GM18505 (cell line): Measurements from ENCODE around the gene PRIM2.
"Not testable (repeated sequence)": the region's sequence is repeated elsewhere in the genome, so short reads cannot be mapped to it uniquely, and the experiment has no call there.

ENCODE experiments used
- ATAC-seq: cut with Tn5 transposase; IDR thresholded peaks from one replicate; pipeline ENCODE4 v1.9.1; 2021; ENCODE audit not compliant: unreplicated experiment
- POLR2A ChIP-seq: IDR thresholded peaks from 4 replicates; pipeline ENCODE4 v1.6.1; 2011; ENCODE audit warnings: borderline replicate concordance; ENCODE audit not compliant: insufficient read depth, insufficient read length; ENCODE audit errors: extremely low read depth

Gene PRIM2

DNA sequence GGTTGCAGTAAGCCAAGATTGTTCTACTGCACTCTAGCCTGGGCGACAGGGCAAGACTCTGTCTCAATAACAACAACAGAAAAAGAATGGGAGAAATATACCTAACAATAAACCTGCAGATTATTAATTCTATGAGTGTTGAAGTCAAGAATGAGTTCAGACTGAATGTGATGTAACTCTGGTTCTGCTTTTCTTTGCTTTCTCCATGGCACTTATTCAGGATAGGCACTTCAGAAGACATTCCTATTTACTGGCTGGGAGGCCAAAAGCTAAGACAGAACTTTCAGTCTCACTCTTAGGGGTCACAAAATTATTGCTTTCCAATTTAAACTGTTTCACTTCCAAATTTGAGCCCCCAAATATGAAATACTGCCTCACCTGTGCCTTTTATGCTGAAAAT, 15.7 kb upstream of the PRIM2 start:
- ATAC-seq: no peak
- TF ChIP-seq POLR2A: no peak

DNA sequence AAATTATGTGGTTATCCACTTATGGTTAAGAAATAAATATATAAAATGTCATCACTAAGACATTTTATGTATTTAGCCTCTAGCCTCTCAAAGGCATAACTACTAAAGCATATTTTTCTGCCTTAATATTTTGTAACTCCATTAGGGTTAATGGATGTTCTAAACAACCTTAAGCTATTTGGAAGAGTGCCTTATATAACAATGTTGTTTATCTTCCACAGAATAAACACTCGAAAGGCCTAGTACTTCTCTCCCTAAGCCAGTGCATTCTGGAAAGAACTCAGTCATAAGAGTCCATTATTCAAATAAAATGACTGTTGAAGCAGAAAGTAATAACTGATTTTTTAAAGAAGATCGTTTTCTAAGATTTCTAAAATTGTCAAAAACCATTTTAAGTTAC, 15.0 kb upstream of the PRIM2 start:
- TF ChIP-seq POLR2A: no peak
- ATAC-seq: no peak

DNA sequence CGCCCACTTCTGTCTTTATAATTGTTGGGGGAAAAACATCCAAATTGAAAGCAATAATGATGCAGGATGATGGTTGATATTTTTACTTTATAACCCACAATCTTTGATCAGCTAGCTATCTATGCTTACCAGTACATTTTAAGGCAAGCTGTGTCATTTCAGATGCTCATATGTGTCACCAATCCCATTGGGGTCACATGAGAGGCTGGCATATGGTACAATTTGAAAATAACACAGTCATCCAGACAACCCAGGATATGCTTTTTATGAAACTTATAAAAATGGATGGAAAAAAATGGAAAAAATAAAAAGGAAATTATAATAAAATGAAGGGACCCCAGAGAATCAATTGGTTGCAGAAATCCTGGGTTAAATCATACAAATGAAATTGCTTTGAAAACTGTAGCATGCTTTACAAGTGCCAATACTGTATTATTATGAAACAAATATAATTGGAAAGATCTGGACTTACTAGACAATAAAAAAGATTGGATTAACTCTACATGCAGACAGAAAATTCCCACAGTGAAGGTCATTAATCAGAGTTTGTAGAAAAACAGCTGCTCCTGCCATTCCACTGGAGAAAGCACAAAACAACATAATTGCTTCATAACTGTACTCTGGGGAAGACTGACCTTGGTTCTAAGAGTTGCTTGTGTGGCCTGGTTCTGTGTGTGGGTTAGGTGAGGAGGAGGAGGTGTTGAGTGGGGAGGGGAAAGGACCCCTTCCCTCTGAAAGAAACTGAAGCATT, 13.3 kb upstream of the PRIM2 start:
- ATAC-seq: no peak
- no peak for TF ChIP-seq POLR2A

DNA sequence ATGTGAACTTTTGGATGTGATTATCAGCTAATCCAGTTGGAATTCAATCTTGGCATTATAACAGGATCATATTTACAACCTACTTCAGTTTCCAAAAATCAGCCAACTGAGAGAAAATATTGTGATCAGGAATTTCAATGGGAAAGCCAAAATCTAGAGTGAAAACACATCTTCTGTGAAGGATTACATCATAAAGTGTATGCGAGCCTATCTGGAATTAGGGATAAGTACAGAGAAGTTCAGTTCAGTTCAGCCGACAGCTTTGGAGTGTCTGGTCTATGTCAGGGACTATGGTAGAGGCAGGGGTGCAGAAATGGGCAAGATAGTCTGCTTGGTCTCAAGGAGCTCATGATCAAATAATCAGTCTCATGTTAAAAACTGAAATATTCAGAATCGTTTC, 12.3 kb upstream of the PRIM2 start:
- no peak for TF ChIP-seq POLR2A
- no peak for ATAC-seq

DNA sequence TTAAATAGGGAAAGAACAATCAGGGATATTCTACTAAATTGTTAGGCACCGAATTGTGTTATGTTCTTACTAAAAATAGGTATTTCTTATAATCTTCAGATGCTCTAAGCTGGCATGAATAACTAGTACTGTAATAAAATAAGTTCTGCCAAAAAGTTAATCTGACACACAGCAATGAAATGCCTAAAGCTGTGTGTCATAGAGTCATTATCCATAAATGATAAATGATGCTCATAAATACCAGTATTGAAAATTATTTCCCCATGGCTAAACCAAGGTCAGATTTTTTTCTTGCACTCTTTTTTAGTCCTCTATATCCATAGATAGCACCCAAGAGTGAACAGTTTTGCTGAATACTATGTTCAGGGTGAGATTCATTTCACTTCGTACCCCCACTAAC, 11.7 kb upstream of the PRIM2 start:
- no peak for TF ChIP-seq POLR2A
- no peak for ATAC-seq

DNA sequence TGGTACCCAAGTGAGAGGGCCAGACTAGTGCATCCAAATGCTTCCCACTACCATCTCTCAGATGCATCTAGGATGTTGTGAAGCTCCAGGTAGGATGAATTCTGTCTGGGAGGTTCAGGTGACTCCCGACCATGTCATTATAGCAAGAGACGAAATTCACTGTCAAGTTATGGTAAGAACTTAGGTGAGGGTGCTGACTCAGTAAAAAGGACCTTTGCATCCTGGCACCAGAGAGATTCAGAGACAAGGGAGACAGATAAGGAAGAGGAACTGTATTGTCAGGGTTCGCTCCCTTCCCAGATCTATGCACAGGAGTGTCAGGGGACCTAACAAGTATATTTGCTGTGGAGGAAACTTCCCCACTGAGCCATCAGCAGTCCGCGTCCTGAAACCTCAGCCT, 11.2 kb upstream of the PRIM2 start:
- ATAC-seq: no peak
- no peak for TF ChIP-seq POLR2A

DNA sequence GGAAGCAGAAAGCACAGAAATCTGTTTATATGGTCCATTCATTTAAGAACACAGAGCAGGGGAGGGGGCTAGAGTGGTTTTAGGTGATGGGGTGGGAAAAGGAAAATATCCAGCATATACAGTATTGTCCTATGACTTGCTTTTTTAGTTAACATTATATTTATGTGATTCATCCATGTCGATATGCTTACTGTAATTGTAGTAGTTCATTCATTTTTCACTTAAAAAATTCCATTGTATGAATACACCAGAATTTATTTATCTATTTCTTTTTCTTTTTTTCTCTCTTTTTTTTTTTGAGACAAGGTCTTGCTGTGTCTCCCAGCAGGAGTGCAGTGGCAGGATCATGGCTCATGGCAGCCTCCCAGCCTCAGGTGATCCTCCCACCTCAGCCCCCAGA, 9.6 kb upstream of the PRIM2 start:
- TF ChIP-seq POLR2A: no peak
- no peak for ATAC-seq

DNA sequence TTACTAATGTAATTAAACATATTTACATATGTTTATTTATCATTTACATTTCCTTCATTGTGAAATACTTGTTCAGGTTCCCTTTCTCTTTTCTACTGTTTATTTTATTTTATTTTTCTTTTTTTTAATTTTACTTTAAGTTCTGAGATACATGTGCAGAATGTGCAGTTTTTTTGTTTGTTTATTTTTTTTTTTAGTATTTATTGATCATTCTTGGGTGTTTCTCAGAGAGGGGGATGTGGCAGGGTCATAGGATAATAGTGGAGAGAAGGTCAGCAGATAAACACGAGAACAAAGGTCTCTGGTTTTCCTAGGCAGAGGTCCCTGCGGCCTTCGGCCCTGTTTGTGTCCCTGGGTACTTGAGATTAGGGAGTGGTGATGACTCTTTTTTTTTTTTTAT, 8.7 kb upstream of the PRIM2 start:
- not testable (repeated sequence) for ATAC-seq

DNA sequence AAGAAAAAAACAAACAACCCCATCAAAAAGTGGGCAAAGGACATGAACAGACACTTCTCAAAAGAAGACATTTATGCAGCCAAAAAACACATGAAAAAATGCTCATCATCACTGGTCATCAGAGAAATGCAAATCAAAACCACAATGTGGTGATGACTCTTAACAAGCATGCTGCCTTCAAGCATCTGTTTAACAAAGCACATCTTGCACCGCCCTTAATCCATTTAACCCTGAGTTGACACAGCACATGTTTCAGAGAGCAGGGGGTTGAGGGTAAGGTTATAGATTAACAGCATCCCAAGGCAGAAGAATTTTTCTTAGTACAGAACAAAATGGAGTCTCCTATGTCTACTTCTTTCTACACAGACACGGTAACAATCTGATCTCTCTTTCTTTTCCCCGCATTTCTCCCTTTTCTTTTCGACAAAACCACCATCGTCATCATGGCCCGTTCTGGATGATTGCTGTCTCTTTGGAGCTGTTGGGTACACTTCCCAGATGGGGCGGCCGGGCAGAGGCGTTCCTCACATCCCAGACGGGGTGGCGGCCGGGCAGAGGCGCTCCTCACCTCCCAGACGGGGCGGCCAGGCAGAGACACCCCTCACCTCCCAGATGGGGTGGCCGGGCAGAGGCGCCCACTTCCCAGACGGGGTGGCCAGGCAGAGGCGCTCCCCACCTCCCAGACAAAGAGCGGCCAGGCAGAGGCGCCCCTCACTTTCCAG, 7.2 kb upstream of the PRIM2 start:
- not testable (repeated sequence) for ATAC-seq

DNA sequence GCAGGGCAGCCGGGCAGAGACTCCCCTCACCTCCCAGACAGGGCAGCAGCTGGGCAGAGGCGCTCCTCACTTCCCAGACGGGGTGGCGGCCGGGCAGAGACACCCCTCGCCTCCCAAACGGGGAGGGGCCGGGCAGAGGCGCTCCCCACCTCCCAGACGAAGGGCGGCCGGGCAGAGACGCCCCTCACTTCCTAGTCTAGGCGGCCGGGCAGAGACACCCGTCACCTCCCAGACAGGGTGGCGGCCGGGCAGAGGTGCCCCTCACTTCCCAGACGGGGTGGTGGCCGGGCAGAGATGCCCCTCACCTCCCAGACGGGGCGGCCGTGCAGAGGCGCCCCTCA, 6.6 kb upstream of the PRIM2 start:
- ATAC-seq: no peak
- TF ChIP-seq POLR2A: no peak

DNA sequence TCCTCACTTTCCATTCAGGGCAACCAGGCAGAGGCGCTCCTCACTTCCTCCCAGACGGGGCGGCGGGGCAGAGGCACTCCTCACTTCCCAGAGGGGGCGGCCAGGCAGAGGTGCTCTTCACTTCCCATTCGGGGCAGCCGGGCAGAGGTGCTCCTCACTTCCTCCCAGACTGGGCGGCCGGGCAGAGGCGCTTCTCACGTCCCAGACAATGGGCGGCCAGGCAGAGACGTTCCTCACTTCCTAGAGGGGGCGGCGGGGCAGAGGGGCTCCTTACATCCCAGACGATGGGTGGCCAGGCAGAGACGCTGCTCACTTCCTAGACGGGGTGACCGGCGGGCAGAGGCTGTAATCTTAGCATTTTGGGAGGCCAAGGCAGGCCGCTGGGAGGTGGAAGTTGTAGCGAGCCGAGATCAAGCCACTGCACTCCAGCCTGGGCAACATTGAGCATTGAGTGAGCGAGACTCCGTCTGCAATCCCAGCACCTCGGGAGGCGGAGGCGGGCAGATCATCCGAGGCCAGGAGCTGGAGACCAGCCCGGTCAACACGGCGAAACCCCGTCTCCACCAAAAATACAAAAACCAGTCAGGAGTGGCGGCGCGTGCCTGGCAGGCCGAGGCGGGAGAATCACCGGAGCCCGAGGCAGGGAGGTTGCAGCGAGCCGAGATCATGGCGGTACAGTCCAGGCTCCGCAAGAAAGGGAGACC, 6.0 kb upstream of the PRIM2 start:
- ATAC-seq: not testable (repeated sequence)

DNA sequence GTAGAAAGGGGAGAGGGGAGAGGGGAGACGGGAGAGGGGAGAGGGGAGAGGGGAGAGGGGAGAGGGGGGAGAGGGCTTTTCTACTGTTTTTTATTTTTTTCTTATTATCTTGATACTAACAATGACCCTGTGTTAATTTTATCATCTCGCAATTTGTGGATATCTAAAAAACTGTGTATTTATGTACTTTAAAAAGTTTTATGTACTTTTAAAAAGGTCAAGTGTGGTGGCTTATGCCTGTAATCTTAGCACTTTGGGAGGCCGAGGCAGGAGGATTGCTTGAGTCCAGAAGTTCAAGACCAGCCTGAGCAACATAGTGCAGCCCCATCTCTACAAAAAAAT, 5.5 kb upstream of the PRIM2 start:
- no peak for TF ChIP-seq POLR2A
- no peak for ATAC-seq

DNA sequence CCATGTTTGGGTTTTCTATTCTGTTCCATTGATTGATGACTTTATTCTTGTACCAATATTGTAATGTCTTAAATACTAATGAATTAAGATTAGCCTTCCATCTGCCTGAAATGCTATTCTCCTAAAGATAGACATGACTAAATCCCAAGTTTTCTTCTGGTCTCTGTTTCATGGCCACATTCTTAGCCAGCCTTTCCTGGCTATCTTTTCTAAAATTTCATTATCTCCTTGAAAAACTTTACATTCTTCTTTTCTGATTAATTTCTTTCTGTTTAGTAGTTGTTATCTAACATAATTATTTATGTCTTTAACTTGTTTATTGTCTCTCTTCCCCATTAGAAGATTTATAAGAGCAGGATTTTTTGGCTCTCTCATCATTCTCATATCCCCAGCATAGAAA, 4.4 kb upstream of the PRIM2 start:
- no peak for ATAC-seq

DNA sequence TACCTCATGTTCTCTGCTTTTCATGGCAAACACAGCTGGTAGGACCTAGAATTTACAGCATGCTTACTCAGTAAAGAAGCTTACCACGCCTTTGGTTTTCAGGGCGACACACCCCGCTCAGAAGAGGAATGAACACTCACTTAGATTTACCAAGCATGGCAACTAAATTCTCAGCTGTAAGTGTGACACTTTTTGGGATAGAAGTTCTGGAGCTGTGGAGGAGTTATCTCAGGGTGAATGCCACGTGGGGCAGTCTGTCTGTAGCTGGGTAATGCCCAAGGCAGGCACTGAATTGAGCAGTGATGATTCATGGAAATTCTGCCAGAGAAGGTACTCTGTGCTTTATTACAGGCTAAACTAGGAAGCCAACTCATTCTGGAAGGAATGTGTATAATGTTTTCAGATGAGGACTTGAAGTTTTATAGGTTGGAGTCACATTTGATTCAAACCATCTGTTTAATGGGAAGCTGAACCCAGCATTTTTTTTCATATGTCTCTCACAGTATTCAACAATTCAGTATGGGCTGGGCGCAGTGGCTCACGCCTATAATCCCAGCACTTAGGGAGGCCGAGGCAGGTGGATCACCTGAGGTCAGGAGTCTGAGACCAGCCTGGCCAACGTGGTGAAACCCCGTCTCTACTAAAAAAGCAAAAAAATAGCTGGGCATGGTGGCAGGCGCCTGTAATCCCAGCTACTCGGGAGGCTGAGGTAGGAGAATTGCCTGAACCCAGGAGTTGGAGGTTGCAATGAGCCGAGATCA, 3.5 kb upstream of the PRIM2 start:
- no peak for TF ChIP-seq POLR2A
- ATAC-seq: no peak

More for the DNA sequence above, 4.4 kb upstream of the PRIM2 start:
- no peak for TF ChIP-seq POLR2A
